GM12878 (cell line): ENCODE results near the gene MAGEB3. TPM values are rescaled to one million over a fixed set of nuclear protein-coding genes. Genes with fewer than 3 reads are reported as not detected.

Experiments used
- ATAC-seq: fragments of 200-7000 bp; cut with Tn5 transposase; 3 replicates; pipeline ENCODE4 v1.9.1; 2020; ENCODE audit warnings: mild to moderate bottlenecking, moderate library complexity
- BruUV-seq: library from RNA; stranded (reverse); fragments of 400-500 nt; replicated peaks from 2 replicates; lab custom pipeline; 2021; lab: Mats Ljungman, UMichigan
- CTCF ChIA-PET: fragments of 300-600 bp; sonication (Branson Sonifier 250); formaldehyde crosslinking; extraction: SDS; loops from one replicate; lab custom pipeline; 2021; ENCODE audit warnings: inconsistent platforms; lab: Yijun Ruan, JAX
- POLR2A ChIA-PET: fragments of 350-600 bp; formaldehyde crosslinking; extraction: SDS; loops from one replicate; lab custom pipeline; 2021; ENCODE audit warnings: inconsistent platforms; lab: Charles Lee
- RAD21 ChIA-PET: fragments of 300-600 bp; sonication (Branson Sonifier 250); formaldehyde crosslinking; loops from one replicate; lab custom pipeline; 2023; ENCODE audit warnings: antibody characterized with exemption; ENCODE audit not compliant: unreplicated experiment; lab: Charles Lee
- SMC1A ChIA-PET: fragments of 300-600 bp; sonication (Branson Sonifier 250); formaldehyde crosslinking; loops from one replicate; lab custom pipeline; 2023; ENCODE audit not compliant: unreplicated experiment, uncharacterized antibody; lab: Charles Lee
- DNase-seq: peaks from one replicate; pipeline ENCODE4 v3.0.0-alpha.2; 2011; ENCODE audit warnings: low read depth, low spot score
- FAIRE-seq: peaks from 3 replicates; lab custom pipeline; 2011; peaks lifted over from hg19 to GRCh38; lab: Jason Lieb, UNC
- H2AFZ ChIP-seq: 2 replicates; pipeline ENCODE4 v1.6.0; 2011; ENCODE audit warnings: low read depth, low read length, control low read depth; ENCODE audit not compliant: control insufficient read depth
- H3K27ac ChIP-seq: 2 replicates; pipeline ENCODE4 v1.5.1; 2011; ENCODE audit warnings: control low read depth; ENCODE audit not compliant: control insufficient read depth, insufficient read depth
- H3K27me3 ChIP-seq, 2 experiments: replicated peaks in 1 of 2; 2 replicates each; pipeline versions ENCODE4 v1.6.0 to v1.6.1; 2011; ENCODE audit warnings: low read length in 1 of 2; ENCODE audit not compliant: control insufficient read depth in 2 of 2, insufficient read depth in 2 of 2
- H3K36me3 ChIP-seq, 2 experiments: 2 replicates each; pipeline ENCODE4 v1.5.1; 2011; ENCODE audit warnings: low read length in 1 of 2; ENCODE audit not compliant: control insufficient read depth in 2 of 2, insufficient read depth in 2 of 2
- H3K4me1 ChIP-seq: 2 replicates; pipeline ENCODE4 v1.6.1; 2011; ENCODE audit warnings: mild to moderate bottlenecking, low read length, moderate library complexity, mixed read lengths; ENCODE audit not compliant: control insufficient read depth, insufficient read depth
- H3K4me2 ChIP-seq: 2 replicates; pipeline ENCODE4 v1.6.0; 2011; ENCODE audit warnings: control low read depth; ENCODE audit not compliant: control insufficient read depth, insufficient read depth
- H3K4me3 ChIP-seq: fragments of 200-600 bp; sonication (generic); 2 replicates; pipeline ENCODE4 v1.5.1; 2016
- H3K79me2 ChIP-seq: 2 replicates; pipeline ENCODE4 v1.6.0; 2011; ENCODE audit warnings: low read length; ENCODE audit not compliant: control insufficient read depth, insufficient read depth
- H3K9ac ChIP-seq: 2 replicates; pipeline ENCODE4 v1.8.0; 2011; ENCODE audit warnings: low read length, control low read depth, mixed read lengths; ENCODE audit not compliant: control insufficient read depth, insufficient read depth
- H3K9me3 ChIP-seq: replicated peaks from 3 replicates; pipeline ENCODE4 v1.5.1; 2011; ENCODE audit warnings: mild to moderate bottlenecking, low read length; ENCODE audit not compliant: control insufficient read depth, insufficient read depth
- H4K20me1 ChIP-seq: 2 replicates; pipeline ENCODE4 v1.6.0; 2011; ENCODE audit not compliant: control insufficient read depth, insufficient read depth
- ATF7 ChIP-seq: fragments of 450-650 bp; IDR thresholded peaks from 2 replicates; pipeline ENCODE4 v1.6.1; 2016; ENCODE audit warnings: low read depth, mild to moderate bottlenecking
- BMI1 ChIP-seq: fragments of 450-650 bp; IDR thresholded peaks from 2 replicates; pipeline ENCODE4 v1.6.1; 2016; ENCODE audit warnings: mild to moderate bottlenecking, moderate library complexity, borderline replicate concordance
- GATAD2B ChIP-seq: fragments of 450-650 bp; conservative IDR thresholded peaks from 2 replicates; pipeline ENCODE4 v1.6.1; 2017; ENCODE audit warnings: low read depth, mild to moderate bottlenecking, moderate library complexity
- MEF2A ChIP-seq: IDR thresholded peaks from 2 replicates; pipeline ENCODE4 v1.6.1; 2011; ENCODE audit warnings: low read depth, mild to moderate bottlenecking, low read length, moderate library complexity; ENCODE audit not compliant: insufficient read depth
- NFIC ChIP-seq: IDR thresholded peaks from 2 replicates; pipeline ENCODE4 v1.6.1; 2012; ENCODE audit warnings: low read depth, mild to moderate bottlenecking, inconsistent platforms, low read length, moderate library complexity
- NFYA ChIP-seq: IDR thresholded peaks from 2 replicates; pipeline ENCODE4 v1.6.1; 2011; ENCODE audit warnings: low read depth, mild to moderate bottlenecking, low read length, improper control_type of control experiment, borderline replicate concordance
- RELA ChIP-seq: fragments of 450-650 bp; IDR thresholded peaks from 2 replicates; pipeline ENCODE4 v1.8.0; 2014; ENCODE audit warnings: borderline replicate concordance; ENCODE audit not compliant: partially characterized antibody
- STAT3 ChIP-seq: IDR thresholded peaks from 2 replicates; pipeline ENCODE4 v1.6.1; 2011; ENCODE audit warnings: low read depth, low read length, improper control_type of control experiment
- ZSCAN29 ChIP-seq: fragments of 450-650 bp; IDR thresholded peaks from 2 replicates; pipeline ENCODE4 v1.6.1; 2017; ENCODE audit warnings: mild to moderate bottlenecking, moderate library complexity
- WGBS: methylation state at CpG from one replicate; pipeline ENCODE4 v1.1.6; 2016; ENCODE audit warnings: low lambda C conversion rate; ENCODE audit not compliant: insufficient replicate concordance, insufficient coverage; ENCODE audit errors: missing lambda C conversion rate; 5-methylcytosine and 5-hydroxymethylcytosine counted together
- in situ Hi-C: fragments of 300-500 bp; cut with MboI; formaldehyde crosslinking; loops from 9 replicates; pipeline ENCODE4 v1.14.3; 2018; ENCODE audit warnings: mixed read lengths
- intact Hi-C: fragments of 100-400 bp; cut with micrococcal nuclease; formaldehyde crosslinking; loops from one replicate; pipeline ENCODE4 v1.14.2; 2022; ENCODE audit not compliant: unreplicated experiment
- polyA plus RNA-seq, 11 experiments: library from polyadenylated mRNA; depleted of rRNA in 4 of 11; unstranded in 6 of 11; stranded (reverse) in 5 of 11; fragments of >200 nt; fragmentation: Nextera tagmentation in 4 of 11; fragmentation: Illumina TruSeq in 1 of 11; extraction: Ambion mirVana in 4 of 11; extraction: Trizol in 1 of 11; gene quantifications; 1 replicate in 1 of 11; 2 replicates in 10 of 11; pipeline versions ENCODE4 v1.2.1 to v1.2.3, GENCODE V29; 2011 to 2016; ENCODE audit warnings: inconsistent platforms in 2 of 11, missing spikeins in 2 of 11, low read depth in 1 of 11
- total RNA-seq, 4 experiments: library from RNA; depleted of rRNA in 3 of 4; stranded (reverse); fragments of >200 nt in 3 of 4; fragmentation: Illumina TruSeq in 1 of 4; extraction: Trizol in 1 of 4; gene quantifications; 2 replicates each; pipeline versions ENCODE4 v1.2.1 to v1.2.3, GENCODE V29; 2013 to 2021
- TF ChIP-seq, protein P1 (sequence below): IDR thresholded peaks from 2 replicates; pipeline ENCODE4 v1.6.1; 2011; ENCODE audit warnings: borderline replicate concordance, low read depth, mild to moderate bottlenecking, moderate library complexity, mixed read lengths, low read length; ENCODE audit not compliant: insufficient read depth; ENCODE audit errors: extremely low read length
- TF ChIP-seq, protein P2 (sequence below): fragments of 450-650 bp; conservative IDR thresholded peaks from 2 replicates; pipeline ENCODE4 v1.6.1; 2017; ENCODE audit warnings: mild to moderate bottlenecking, moderate library complexity
- TF ChIP-seq, protein P3 (sequence below): IDR thresholded peaks from 2 replicates; pipeline ENCODE4 v1.6.1; 2011; ENCODE audit warnings: mild to moderate bottlenecking, low read depth, low read length, moderate library complexity; ENCODE audit not compliant: insufficient replicate concordance

MAGEB3 gene
- total and polyA plus RNA-seq, 10 of the 15 experiments (the other 5 are each of a cell fraction or from before 2014, with no cell fraction given) = not detected

DNA sequence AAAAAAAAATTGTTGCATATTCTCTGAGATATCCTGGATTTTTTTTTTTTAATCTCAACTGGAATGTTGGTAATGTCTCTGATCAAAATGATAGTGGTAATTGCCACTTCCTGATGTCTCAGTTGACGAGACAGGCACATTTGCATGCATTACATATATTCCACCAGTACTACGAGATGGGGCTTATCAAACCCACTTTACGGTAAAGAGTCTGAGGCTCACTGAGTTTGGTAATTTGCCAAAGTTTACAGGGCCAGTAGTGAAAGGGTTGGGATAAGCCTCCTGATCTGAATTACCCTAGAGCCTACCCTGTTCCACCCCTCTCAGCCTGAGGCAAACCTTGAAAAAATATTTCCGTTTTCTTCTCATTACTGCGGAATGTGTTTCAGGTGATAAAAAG is 9.8 kb upstream of the MAGEB3 start:
- FAIRE-seq (no peak), DNase-seq (no peak), ATAC-seq (no peak)
- WGBS = 62% methylated on average over 5 of the region's 5 CpGs
- ChIA-PET POLR2A (no interaction called here), RAD21 (no interaction called here), CTCF (no interaction called here), SMC1A (no interaction called here)
- Histone ChIP-seq H2AFZ (no peak overlapping the region), H3K4me1 (no peaks in the 10 kb centered on the region), H3K79me2 (no peaks in the 10 kb centered on the region), H3K36me3 (no peaks in the 10 kb centered on the region), H3K4me2 (no peak overlapping the region), H3K9ac (no peak overlapping the region), H4K20me1 (no peaks in the 10 kb centered on the region), H3K4me3 (no peak overlapping the region), H3K9me3 (no peaks in the 10 kb centered on the region), H3K27me3 (no peaks in the 10 kb centered on the region), H3K27ac (no peak overlapping the region)
- intact Hi-C loops = no loop called here
- no TSS peak for BruUV-seq
- in situ Hi-C loops = no loop called here
- TF ChIP-seq, protein P1, sequence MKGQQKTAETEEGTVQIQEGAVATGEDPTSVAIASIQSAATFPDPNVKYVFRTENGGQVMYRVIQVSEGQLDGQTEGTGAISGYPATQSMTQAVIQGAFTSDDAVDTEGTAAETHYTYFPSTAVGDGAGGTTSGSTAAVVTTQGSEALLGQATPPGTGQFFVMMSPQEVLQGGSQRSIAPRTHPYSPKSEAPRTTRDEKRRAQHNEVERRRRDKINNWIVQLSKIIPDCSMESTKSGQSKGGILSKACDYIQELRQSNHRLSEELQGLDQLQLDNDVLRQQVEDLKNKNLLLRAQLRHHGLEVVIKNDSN = no peak
- TF ChIP-seq, protein P2, sequence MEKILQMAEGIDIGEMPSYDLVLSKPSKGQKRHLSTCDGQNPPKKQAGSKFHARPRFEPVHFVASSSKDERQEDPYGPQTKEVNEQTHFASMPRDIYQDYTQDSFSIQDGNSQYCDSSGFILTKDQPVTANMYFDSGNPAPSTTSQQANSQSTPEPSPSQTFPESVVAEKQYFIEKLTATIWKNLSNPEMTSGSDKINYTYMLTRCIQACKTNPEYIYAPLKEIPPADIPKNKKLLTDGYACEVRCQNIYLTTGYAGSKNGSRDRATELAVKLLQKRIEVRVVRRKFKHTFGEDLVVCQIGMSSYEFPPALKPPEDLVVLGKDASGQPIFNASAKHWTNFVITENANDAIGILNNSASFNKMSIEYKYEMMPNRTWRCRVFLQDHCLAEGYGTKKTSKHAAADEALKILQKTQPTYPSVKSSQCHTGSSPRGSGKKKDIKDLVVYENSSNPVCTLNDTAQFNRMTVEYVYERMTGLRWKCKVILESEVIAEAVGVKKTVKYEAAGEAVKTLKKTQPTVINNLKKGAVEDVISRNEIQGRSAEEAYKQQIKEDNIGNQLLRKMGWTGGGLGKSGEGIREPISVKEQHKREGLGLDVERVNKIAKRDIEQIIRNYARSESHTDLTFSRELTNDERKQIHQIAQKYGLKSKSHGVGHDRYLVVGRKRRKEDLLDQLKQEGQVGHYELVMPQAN = no peak
- TF ChIP-seq STAT3 = no peak
- no peak for TF ChIP-seq GATAD2B
- TF ChIP-seq RELA = no peak
- TF ChIP-seq ATF7 = no peak
- TF ChIP-seq ZSCAN29 = no peak
- TF ChIP-seq, protein P3, sequence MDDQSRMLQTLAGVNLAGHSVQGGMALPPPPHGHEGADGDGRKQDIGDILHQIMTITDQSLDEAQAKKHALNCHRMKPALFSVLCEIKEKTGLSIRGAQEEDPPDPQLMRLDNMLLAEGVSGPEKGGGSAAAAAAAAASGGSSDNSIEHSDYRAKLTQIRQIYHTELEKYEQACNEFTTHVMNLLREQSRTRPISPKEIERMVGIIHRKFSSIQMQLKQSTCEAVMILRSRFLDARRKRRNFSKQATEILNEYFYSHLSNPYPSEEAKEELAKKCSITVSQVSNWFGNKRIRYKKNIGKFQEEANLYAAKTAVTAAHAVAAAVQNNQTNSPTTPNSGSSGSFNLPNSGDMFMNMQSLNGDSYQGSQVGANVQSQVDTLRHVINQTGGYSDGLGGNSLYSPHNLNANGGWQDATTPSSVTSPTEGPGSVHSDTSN = no peak
- TF ChIP-seq NFIC = no peak
- no peak for TF ChIP-seq NFYA
- no peak for TF ChIP-seq MEF2A
- TF ChIP-seq BMI1 = no peak
